Measurements from ENCODE around the gene MVB12A.

Gene MVB12A

DNA sequence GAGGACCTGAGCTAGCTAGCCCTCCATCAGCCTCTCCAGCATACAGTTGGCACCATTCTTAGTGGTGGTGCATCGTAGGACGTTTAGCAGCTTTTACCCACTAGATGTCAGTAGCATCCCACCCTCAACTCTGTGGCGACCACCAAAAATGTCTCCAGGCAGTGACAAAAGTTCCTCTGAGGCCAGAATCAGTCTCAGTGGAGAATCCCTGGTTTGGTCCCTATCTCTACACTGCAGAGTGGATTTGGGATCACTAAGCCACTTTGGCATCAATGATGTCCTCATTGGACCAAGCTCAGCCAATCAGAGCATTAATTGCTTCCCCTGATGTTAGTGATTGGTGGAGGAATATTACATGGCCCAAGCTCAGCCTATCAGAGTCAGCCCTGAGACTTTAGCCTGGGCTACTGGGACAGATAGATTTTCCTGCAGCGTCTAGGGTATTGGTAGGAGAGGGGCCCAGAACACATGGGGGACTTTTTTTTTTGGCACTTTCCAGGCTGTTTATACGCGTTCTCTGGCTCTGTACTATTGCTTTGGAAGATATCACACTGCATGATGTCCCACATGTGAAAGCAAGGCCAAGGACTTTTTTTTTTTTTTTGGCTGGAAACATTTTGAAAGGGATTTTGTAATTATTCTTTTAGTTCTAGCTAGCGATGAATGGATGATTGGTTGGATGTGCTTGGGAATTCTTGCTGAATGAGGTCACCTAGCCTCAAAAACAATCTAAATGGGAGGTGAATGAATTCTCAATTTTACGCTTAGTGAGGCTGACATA lies 21.6 kb downstream of the MVB12A start:
- Histone ChIP-seq H3K79me2 (ENCODE audit: insufficient read depth, low read depth) (no peaks in the 10 kb centered on the region), H2AFZ (ENCODE audit: low read depth) (no peak overlapping the region), H4K20me1 (ENCODE audit: insufficient read depth) (no peaks in the 10 kb centered on the region), H3K9ac (no peak overlapping the region), H3K4me1 (ENCODE audit: low read depth, poor library complexity, severe bottlenecking) (no peaks in the 10 kb centered on the region), H3K27me3 (ENCODE audit: insufficient read depth, low read depth) (peaks cover 19% of the 10 kb centered on the region), H3K4me2 (no peak overlapping the region), H3K36me3 (ENCODE audit: insufficient read depth) (no peaks in the 10 kb centered on the region), H3K27ac (no peak overlapping the region), H3K4me3 (IDR thresholded peaks at IDR 0.05; ENCODE audit: insufficient read depth, low read depth, low read length) (no peak overlapping the region)
- TF ChIP-seq, protein P1, sequence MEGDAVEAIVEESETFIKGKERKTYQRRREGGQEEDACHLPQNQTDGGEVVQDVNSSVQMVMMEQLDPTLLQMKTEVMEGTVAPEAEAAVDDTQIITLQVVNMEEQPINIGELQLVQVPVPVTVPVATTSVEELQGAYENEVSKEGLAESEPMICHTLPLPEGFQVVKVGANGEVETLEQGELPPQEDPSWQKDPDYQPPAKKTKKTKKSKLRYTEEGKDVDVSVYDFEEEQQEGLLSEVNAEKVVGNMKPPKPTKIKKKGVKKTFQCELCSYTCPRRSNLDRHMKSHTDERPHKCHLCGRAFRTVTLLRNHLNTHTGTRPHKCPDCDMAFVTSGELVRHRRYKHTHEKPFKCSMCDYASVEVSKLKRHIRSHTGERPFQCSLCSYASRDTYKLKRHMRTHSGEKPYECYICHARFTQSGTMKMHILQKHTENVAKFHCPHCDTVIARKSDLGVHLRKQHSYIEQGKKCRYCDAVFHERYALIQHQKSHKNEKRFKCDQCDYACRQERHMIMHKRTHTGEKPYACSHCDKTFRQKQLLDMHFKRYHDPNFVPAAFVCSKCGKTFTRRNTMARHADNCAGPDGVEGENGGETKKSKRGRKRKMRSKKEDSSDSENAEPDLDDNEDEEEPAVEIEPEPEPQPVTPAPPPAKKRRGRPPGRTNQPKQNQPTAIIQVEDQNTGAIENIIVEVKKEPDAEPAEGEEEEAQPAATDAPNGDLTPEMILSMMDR (conservative IDR thresholded peaks at IDR 0.05; ENCODE audit: low read depth, low read length): 0 out of 2 replicates have a peak, but pooled peaks have one; percentile 18

DNA sequence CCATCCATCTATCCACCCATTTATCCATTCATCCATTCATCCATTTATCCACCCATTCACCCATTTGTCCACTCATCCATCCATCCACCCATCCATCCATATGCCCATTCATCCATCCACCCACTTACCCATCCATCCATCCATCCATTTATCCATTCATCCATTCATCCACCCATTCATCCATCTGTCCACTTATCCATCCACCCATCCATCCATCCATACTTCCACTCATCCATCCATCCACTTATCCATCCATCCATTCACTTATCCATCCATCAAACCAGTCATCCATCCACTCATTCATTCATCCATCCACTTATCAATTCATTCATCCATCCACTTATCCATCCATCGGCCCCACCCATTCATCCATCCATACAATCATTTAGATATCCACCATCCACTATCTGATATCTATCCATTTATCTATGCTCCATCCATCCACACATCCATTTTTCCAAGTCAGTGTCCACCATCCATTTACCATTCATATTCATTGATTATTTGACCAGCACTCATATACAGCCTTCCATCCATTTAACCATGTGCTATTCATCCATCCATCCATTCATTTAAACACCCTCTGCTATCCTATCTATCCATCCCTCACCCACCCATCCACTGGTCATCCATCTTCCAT lies 25.8 kb downstream of the MVB12A start:
- H3K79me2 ChIP-seq (ENCODE audit: insufficient read depth, low read depth): no peaks in the 10 kb centered on the region
- no peaks in the 10 kb centered on the region for H3K4me1 ChIP-seq (ENCODE audit: low read depth, poor library complexity, severe bottlenecking)
- no peaks in the 10 kb centered on the region for H4K20me1 ChIP-seq (ENCODE audit: insufficient read depth)
- no peak overlapping the region for H3K9ac ChIP-seq
- peaks cover 16% of the 10 kb centered on the region; the same call in 1 of the 2 replicates for H3K27me3 ChIP-seq (ENCODE audit: insufficient read depth, low read depth)
- TF ChIP-seq, protein P1 (conservative IDR thresholded peaks at IDR 0.05; ENCODE audit: low read depth, low read length): no peak
- no peak overlapping the region for H3K4me3 ChIP-seq (IDR thresholded peaks at IDR 0.05; ENCODE audit: insufficient read depth, low read depth, low read length)
- no peaks in the 10 kb centered on the region for H3K36me3 ChIP-seq (ENCODE audit: insufficient read depth)
- no peak overlapping the region for H3K4me2 ChIP-seq
- H3K27ac ChIP-seq: no peak overlapping the region
- no peak overlapping the region for H2AFZ ChIP-seq (ENCODE audit: low read depth)

DNA sequence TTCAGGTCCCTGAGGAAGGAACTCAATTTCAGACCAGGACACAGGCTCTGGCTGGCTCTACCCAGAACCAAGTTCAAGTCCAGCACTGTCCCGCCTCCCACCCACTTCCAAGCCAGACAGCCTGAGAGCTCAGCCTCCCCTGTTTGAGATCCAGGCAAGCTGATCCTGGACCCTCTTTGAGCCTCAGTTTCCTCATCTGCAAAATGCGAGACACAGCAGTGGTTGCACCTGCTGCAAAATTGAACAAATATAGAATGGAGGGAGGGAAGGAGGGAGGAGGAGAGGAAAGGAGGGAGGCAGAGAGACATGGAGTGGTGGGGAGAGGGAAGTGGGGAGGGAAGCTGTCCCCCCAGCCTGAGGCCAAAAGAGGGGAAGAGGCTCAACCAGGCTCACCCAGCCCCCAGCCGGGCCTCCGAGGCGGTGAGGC lies 27.9 kb downstream of the MVB12A start:
- H3K9ac ChIP-seq: no peak overlapping the region
- H3K36me3 ChIP-seq (ENCODE audit: insufficient read depth): no peaks in the 10 kb centered on the region
- H2AFZ ChIP-seq (ENCODE audit: low read depth): no peak overlapping the region
- TF ChIP-seq, protein P1 (conservative IDR thresholded peaks at IDR 0.05; ENCODE audit: low read depth, low read length): no peak
- H3K4me1 ChIP-seq (ENCODE audit: low read depth, poor library complexity, severe bottlenecking): no peaks in the 10 kb centered on the region
- H3K27ac ChIP-seq: no peak overlapping the region
- no peaks in the 10 kb centered on the region for H3K79me2 ChIP-seq (ENCODE audit: insufficient read depth, low read depth)
- no peaks in the 10 kb centered on the region for H4K20me1 ChIP-seq (ENCODE audit: insufficient read depth)
- no peak overlapping the region for H3K4me2 ChIP-seq
- peaks cover 16% of the 10 kb centered on the region; the same call in 1 of the 2 replicates for H3K27me3 ChIP-seq (ENCODE audit: insufficient read depth, low read depth)
- no peak overlapping the region for H3K4me3 ChIP-seq (IDR thresholded peaks at IDR 0.05; ENCODE audit: insufficient read depth, low read depth, low read length)

DNA sequence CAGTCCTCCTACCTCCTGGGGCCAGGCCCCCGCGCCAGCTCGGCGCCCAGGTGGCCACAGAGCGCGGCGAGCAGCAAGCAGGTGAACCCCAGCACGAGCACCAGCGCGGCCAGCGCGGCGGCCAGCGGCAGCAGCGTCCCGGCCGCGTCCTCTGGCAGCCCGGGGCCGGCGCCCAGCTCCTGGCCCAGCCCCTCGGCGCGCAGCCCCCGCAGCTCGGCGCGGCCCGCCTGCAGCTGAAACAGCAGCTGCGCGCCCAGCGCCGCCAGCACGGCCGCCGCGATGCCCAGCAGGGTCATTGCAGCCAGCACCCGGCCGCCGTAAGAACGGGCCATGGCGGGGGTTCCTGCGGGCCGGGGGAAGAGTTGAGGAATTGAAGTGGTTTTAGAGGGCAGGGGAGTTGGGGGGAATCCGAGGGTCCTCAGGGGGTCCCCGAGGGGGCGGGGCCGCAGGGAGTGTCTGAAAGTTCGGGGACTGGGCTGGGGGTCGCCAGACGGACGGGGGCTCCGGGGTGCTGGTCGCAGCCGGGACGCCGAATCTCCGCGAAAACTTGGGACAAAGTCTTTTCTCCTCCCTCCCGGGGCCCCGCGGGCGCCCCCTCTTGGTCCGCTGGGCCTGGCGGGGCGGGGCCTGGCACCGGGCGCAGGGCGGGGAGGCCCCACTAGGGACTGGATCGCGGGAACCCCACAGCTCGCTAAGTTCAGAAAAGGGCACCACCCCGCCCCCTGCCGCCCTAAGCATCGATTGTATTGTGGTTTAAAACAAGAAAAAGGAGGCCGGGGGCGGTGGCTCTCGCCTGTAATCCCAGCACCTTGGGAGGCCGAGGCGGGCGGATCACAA lies 28.5 kb downstream of the MVB12A start, which contains the start of gene TMEM221:
Gene TMEM221 (minus strand): TSS at position 538 of the 837 bp plus-strand sequence. CDS start 206 bp downstream, at position 332.
- Histone ChIP-seq H3K27ac (no peak within 1 kb of the TSS), H4K20me1 (ENCODE audit: insufficient read depth) (no peaks in the 10 kb centered on the region), H3K4me2 (peak within 1 kb of the TSS; percentile 13; the same call in 1 of the 2 replicates), H3K4me3 (IDR thresholded peaks at IDR 0.05; ENCODE audit: insufficient read depth, low read depth, low read length) (no peak within 1 kb of the TSS), H2AFZ (ENCODE audit: low read depth) (peak within 1 kb of the TSS; percentile 14; the same call in 1 of the 2 replicates), H3K9ac (no peak within 1 kb of the TSS), H3K4me1 (ENCODE audit: low read depth, poor library complexity, severe bottlenecking) (peaks cover 3% of the 10 kb centered on the region), H3K36me3 (ENCODE audit: insufficient read depth) (no peaks in the 10 kb centered on the region), H3K27me3 (ENCODE audit: insufficient read depth, low read depth) (peaks cover 16% of the 10 kb centered on the region; the same call in 1 of the 2 replicates), H3K79me2 (ENCODE audit: insufficient read depth, low read depth) (no peaks in the 10 kb centered on the region)
- TF ChIP-seq, protein P1 (conservative IDR thresholded peaks at IDR 0.05; ENCODE audit: low read depth, low read length): peak; percentile 32; the same call in 1 of the 2 replicates
